ENCODE results near the gene MTERF2. TPM values are rescaled to one million over a fixed set of nuclear protein-coding genes. Genes with fewer than 3 reads are reported as not detected.

Gene MTERF2
- total RNA-seq, result 9.9 TPM
- polyA plus RNA-seq, result 10 to 100 TPM in 2 of 4 donors, 1 to 10 TPM in 2; 7.3 to 12.0 (median 9.2) TPM

- no peaks in the 10 kb centered on the region for H3K27me3 ChIP-seq (ENCODE audit: control insufficient read depth, insufficient read depth, low read length)
- Mint-ChIP-seq H3K4me3 (peak within 1 kb of the TSS; percentile 94 to 96 (median 96)), H3K36me3 (peaks cover 13% of the 10 kb centered on the region), H3K27ac (peak within 1 kb of the TSS; percentile 77 to 93 (median 92)), H3K9me3 (peaks cover 0 to 2% (median 0%) of the 10 kb centered on the region in 7 donors), H3K4me1 (peaks cover 15 to 40% (median 37%) of the 10 kb centered on the region in 4 donors), H3K27me3 (no peaks in the 10 kb centered on the region)
- DNase-seq, result peak; percentile 70 to 90 (median 80)
- ATAC-seq (ENCODE audit: low read depth in 2 of 2), result peak; percentile 94 to 97
- H3K9me3 ChIP-seq (ENCODE audit: control insufficient read depth in 2 of 2, low read length in 2 of 2), result no peaks in the 10 kb centered on the region
- H3K4me3 ChIP-seq (ENCODE audit: low read depth, low read length), result peak within 1 kb of the TSS; percentile 94
- peak within 1 kb of the TSS; percentile 53 for H3K27ac ChIP-seq (ENCODE audit: insufficient read depth, low read length, poor library complexity, severe bottlenecking)
- H3K4me1 ChIP-seq (ENCODE audit: control insufficient read depth, insufficient read depth, low read length, poor library complexity, severe bottlenecking), result peaks cover 15% of the 10 kb centered on the region
- H3K36me3 ChIP-seq (ENCODE audit: control insufficient read depth, insufficient read depth, low read length), result no peaks in the 10 kb centered on the region
These were observed at the start of gene MTERF2 for GRCh38 chr12:106986625-106987389. TSS of gene MTERF2 (minus strand) at chr12:106987146. CDS start at chr12:106978714, 8,432 bp downstream.

GRCh38 chr12:107035733-107036132 lies 48.8 kb upstream of the MTERF2 start:
- Mint-ChIP-seq H3K4me3 (no peak overlapping the region), H3K27ac (no peak overlapping the region)

GRCh38 chr12:107033758-107034739 lies 47.1 kb upstream of the MTERF2 start:
- H3K36me3 Mint-ChIP-seq, result peaks cover 21% of the 10 kb centered on the region
- H3K36me3 ChIP-seq (ENCODE audit: control insufficient read depth, insufficient read depth, low read length), result no peaks in the 10 kb centered on the region
- H3K27me3 Mint-ChIP-seq, result no peaks in the 10 kb centered on the region
- H3K4me3 Mint-ChIP-seq, result no peak overlapping the region
- no peak overlapping the region for H3K27ac ChIP-seq (ENCODE audit: insufficient read depth, low read length, poor library complexity, severe bottlenecking)
- no peaks in the 10 kb centered on the region for H3K27me3 ChIP-seq (ENCODE audit: control insufficient read depth, insufficient read depth, low read length)
- DNase-seq (no peak), ATAC-seq (ENCODE audit: low read depth in 2 of 2) (no peak)
- no peak overlapping the region for H3K4me3 ChIP-seq (ENCODE audit: low read depth, low read length)
- no peak overlapping the region for H3K27ac Mint-ChIP-seq
- peaks cover 20% of the 10 kb centered on the region for H3K4me1 ChIP-seq (ENCODE audit: control insufficient read depth, insufficient read depth, low read length, poor library complexity, severe bottlenecking)
- H3K9me3 ChIP-seq (ENCODE audit: control insufficient read depth in 2 of 2, low read length in 2 of 2), result no peaks in the 10 kb centered on the region
- peaks cover 0 to 5% (median 0%) of the 10 kb centered on the region in 7 donors for H3K9me3 Mint-ChIP-seq
- peaks cover 34 to 69% (median 54%) of the 10 kb centered on the region in 4 donors for H3K4me1 Mint-ChIP-seq

More at GRCh38 chr12:107035733-107036132, 48.8 kb upstream of the MTERF2 start:
- peaks cover 10% of the 10 kb centered on the region for H3K4me1 ChIP-seq (ENCODE audit: control insufficient read depth, insufficient read depth, low read length, poor library complexity, severe bottlenecking)
- H3K36me3 Mint-ChIP-seq, result peaks cover 24% of the 10 kb centered on the region
- peaks cover 34 to 56% (median 48%) of the 10 kb centered on the region in 4 donors for H3K4me1 Mint-ChIP-seq
- no peak overlapping the region for H3K4me3 ChIP-seq (ENCODE audit: low read depth, low read length)
- ATAC-seq (ENCODE audit: low read depth in 2 of 2) (no peak), DNase-seq (no peak)
- H3K27me3 Mint-ChIP-seq, result no peaks in the 10 kb centered on the region
- no peaks in the 10 kb centered on the region for H3K36me3 ChIP-seq (ENCODE audit: control insufficient read depth, insufficient read depth, low read length)
- no peak overlapping the region for H3K27ac ChIP-seq (ENCODE audit: insufficient read depth, low read length, poor library complexity, severe bottlenecking)
- H3K9me3 Mint-ChIP-seq, result peaks cover 0 to 5% (median 2%) of the 10 kb centered on the region in 7 donors
- no peaks in the 10 kb centered on the region for H3K27me3 ChIP-seq (ENCODE audit: control insufficient read depth, insufficient read depth, low read length)
- no peaks in the 10 kb centered on the region for H3K9me3 ChIP-seq (ENCODE audit: control insufficient read depth in 2 of 2, low read length in 2 of 2)

GRCh38 chr12:107032266-107032665 lies 45.3 kb upstream of the MTERF2 start:
- Mint-ChIP-seq H3K27ac (peak overlapping the region in 1 of 3 donors; percentile 38), H3K9me3 (peaks cover 0 to 1% (median 0%) of the 10 kb centered on the region in 7 donors), H3K4me1 (peaks cover 41 to 75% (median 58%) of the 10 kb centered on the region in 4 donors), H3K27me3 (no peaks in the 10 kb centered on the region), H3K4me3 (peak overlapping the region in 1 of 4 donors; percentile 16), H3K36me3 (peaks cover 13% of the 10 kb centered on the region)
- H3K9me3 ChIP-seq (ENCODE audit: control insufficient read depth in 2 of 2, low read length in 2 of 2), result no peaks in the 10 kb centered on the region
- no peak for ATAC-seq (ENCODE audit: low read depth in 2 of 2)
- H3K4me3 ChIP-seq (ENCODE audit: low read depth, low read length), result no peak overlapping the region
- no peaks in the 10 kb centered on the region for H3K36me3 ChIP-seq (ENCODE audit: control insufficient read depth, insufficient read depth, low read length)
- no peak overlapping the region for H3K27ac ChIP-seq (ENCODE audit: insufficient read depth, low read length, poor library complexity, severe bottlenecking)
- H3K27me3 ChIP-seq (ENCODE audit: control insufficient read depth, insufficient read depth, low read length), result no peaks in the 10 kb centered on the region
- H3K4me1 ChIP-seq (ENCODE audit: control insufficient read depth, insufficient read depth, low read length, poor library complexity, severe bottlenecking), result peaks cover 33% of the 10 kb centered on the region
- DNase-seq, result no peak

GRCh38 chr12:107031061-107031460 lies 44.1 kb upstream of the MTERF2 start:
- no peaks in the 10 kb centered on the region for H3K36me3 ChIP-seq (ENCODE audit: control insufficient read depth, insufficient read depth, low read length)
- Mint-ChIP-seq H3K27ac (peak overlapping the region; percentile 54 to 91 (median 82)), H3K9me3 (no peaks in the 10 kb centered on the region), H3K27me3 (no peaks in the 10 kb centered on the region), H3K4me1 (peaks cover 48 to 76% (median 62%) of the 10 kb centered on the region in 4 donors), H3K4me3 (peak overlapping the region in 2 of 4 donors; percentile 11 to 41), H3K36me3 (peaks cover 6% of the 10 kb centered on the region)
- H3K9me3 ChIP-seq (ENCODE audit: control insufficient read depth in 2 of 2, low read length in 2 of 2), result no peaks in the 10 kb centered on the region
- ATAC-seq (ENCODE audit: low read depth in 2 of 2) (no peak), DNase-seq (no peak)
- H3K4me3 ChIP-seq (ENCODE audit: low read depth, low read length), result peak overlapping the region; percentile 43
- H3K27ac ChIP-seq (ENCODE audit: insufficient read depth, low read length, poor library complexity, severe bottlenecking), result peak overlapping the region; percentile 69
- H3K4me1 ChIP-seq (ENCODE audit: control insufficient read depth, insufficient read depth, low read length, poor library complexity, severe bottlenecking), result peaks cover 40% of the 10 kb centered on the region
- H3K27me3 ChIP-seq (ENCODE audit: control insufficient read depth, insufficient read depth, low read length), result no peaks in the 10 kb centered on the region

GRCh38 chr12:107029081-107029480 lies 42.1 kb upstream of the MTERF2 start:
- Histone ChIP-seq H3K4me1 (ENCODE audit: control insufficient read depth, insufficient read depth, low read length, poor library complexity, severe bottlenecking) (peaks cover 40% of the 10 kb centered on the region), H3K9me3 (ENCODE audit: control insufficient read depth in 2 of 2, low read length in 2 of 2) (no peaks in the 10 kb centered on the region), H3K36me3 (ENCODE audit: control insufficient read depth, insufficient read depth, low read length) (no peaks in the 10 kb centered on the region), H3K4me3 (ENCODE audit: low read depth, low read length) (no peak overlapping the region), H3K27ac (ENCODE audit: insufficient read depth, low read length, poor library complexity, severe bottlenecking) (peak overlapping the region; percentile 93), H3K27me3 (ENCODE audit: control insufficient read depth, insufficient read depth, low read length) (no peaks in the 10 kb centered on the region)
- Mint-ChIP-seq H3K4me3 (peak overlapping the region in 2 of 4 donors; percentile 18 to 48), H3K27me3 (no peaks in the 10 kb centered on the region), H3K4me1 (peaks cover 33 to 70% (median 54%) of the 10 kb centered on the region in 4 donors), H3K36me3 (no peaks in the 10 kb centered on the region), H3K9me3 (no peaks in the 10 kb centered on the region), H3K27ac (peak overlapping the region; percentile 1 to 89 (median 79))
- no peak for ATAC-seq (ENCODE audit: low read depth in 2 of 2)
- no peak for DNase-seq

GRCh38 chr12:107027636-107028053 lies 40.7 kb upstream of the MTERF2 start:
- Histone ChIP-seq H3K4me1 (ENCODE audit: control insufficient read depth, insufficient read depth, low read length, poor library complexity, severe bottlenecking) (peaks cover 40% of the 10 kb centered on the region), H3K4me3 (ENCODE audit: low read depth, low read length) (peak overlapping the region; percentile 62), H3K27me3 (ENCODE audit: control insufficient read depth, insufficient read depth, low read length) (no peaks in the 10 kb centered on the region), H3K27ac (ENCODE audit: insufficient read depth, low read length, poor library complexity, severe bottlenecking) (peak overlapping the region; percentile 93), H3K36me3 (ENCODE audit: control insufficient read depth, insufficient read depth, low read length) (no peaks in the 10 kb centered on the region), H3K9me3 (ENCODE audit: control insufficient read depth in 2 of 2, low read length in 2 of 2) (no peaks in the 10 kb centered on the region)
- peak; percentile 85 to 87 for ATAC-seq (ENCODE audit: low read depth in 2 of 2)
- Mint-ChIP-seq H3K9me3 (no peaks in the 10 kb centered on the region), H3K27ac (peak overlapping the region; percentile 89 to 96 (median 94)), H3K4me3 (peak overlapping the region; percentile 59 to 82 (median 65)), H3K27me3 (no peaks in the 10 kb centered on the region), H3K36me3 (no peaks in the 10 kb centered on the region), H3K4me1 (peaks cover 37 to 66% (median 51%) of the 10 kb centered on the region in 4 donors)
- peak; percentile 14 to 76 (median 66) for DNase-seq
